Neural cell (in vitro differentiated cells): ENCODE measurements around the gene ISY1. TPM values are rescaled to one million over a fixed set of nuclear protein-coding genes. Genes with fewer than 3 reads are reported as not detected.

Experiments used
- H2AFZ ChIP-seq: fragments of 200-600, 300-800 bp; sonication (generic), shearing (Covaris generic); 2 replicates; pipeline ENCODE4 v1.6.0; 2014; ENCODE audit warnings: low read depth, mild to moderate bottlenecking, antibody characterized with exemption, low read length, moderate library complexity
- H3F3A ChIP-seq: fragments of 200-600 bp; shearing (Covaris generic); 2 replicates; pipeline ENCODE4 v1.6.1; 2016; ENCODE audit warnings: mild to moderate bottlenecking, moderate library complexity, mixed read lengths, antibody characterized with exemption, low read length; ENCODE audit not compliant: insufficient read depth, poor library complexity, severe bottlenecking
- H3K27ac ChIP-seq: fragments of 200-600, 300-800 bp; sonication (generic), shearing (Covaris generic); 2 replicates; pipeline ENCODE4 v1.5.1; 2014; ENCODE audit warnings: mild to moderate bottlenecking, low read length, moderate library complexity
- H3K27me3 ChIP-seq: fragments of 300-800, 200-600 bp; sonication (generic), shearing (Covaris generic); 2 replicates; pipeline ENCODE4 v1.6.0; 2014; ENCODE audit warnings: mild to moderate bottlenecking, low read depth, low read length, moderate library complexity; ENCODE audit not compliant: insufficient read depth
- H3K36me3 ChIP-seq: fragments of 300-800, 200-600 bp; sonication (generic), shearing (Covaris generic); 2 replicates; pipeline ENCODE4 v1.5.1; 2014; ENCODE audit warnings: mild to moderate bottlenecking, antibody characterized with exemption, low read length, moderate library complexity; ENCODE audit not compliant: insufficient read depth
- H3K4me2 ChIP-seq: fragments of 300-800, 200-600 bp; sonication (generic), shearing (Covaris generic); 2 replicates; pipeline ENCODE4 v1.6.0; 2014; ENCODE audit warnings: mild to moderate bottlenecking, low read length
- H3K4me3 ChIP-seq: fragments of 300-800, 200-600 bp; sonication (generic), shearing (Covaris generic); 2 replicates; pipeline ENCODE4 v1.5.1; 2014; ENCODE audit warnings: mild to moderate bottlenecking, low read length, moderate library complexity
- H3K79me2 ChIP-seq: fragments of 200-600 bp; shearing (Covaris generic); replicated peaks from 2 replicates; pipeline ENCODE4 v1.6.0; 2014; ENCODE audit warnings: mild to moderate bottlenecking, low read length, moderate library complexity; ENCODE audit not compliant: insufficient read depth
- H3K9ac ChIP-seq: fragments of 300-800, 200-600 bp; sonication (generic), shearing (Covaris generic); 2 replicates; pipeline ENCODE4 v1.6.1; 2016; ENCODE audit warnings: mild to moderate bottlenecking, low read length, mixed read lengths
- H3K9me2 ChIP-seq: fragments of 200-600 bp; shearing (Covaris generic); 2 replicates; pipeline ENCODE4 v1.6.1; 2016; ENCODE audit warnings: mild to moderate bottlenecking, low read length, mixed read lengths; ENCODE audit not compliant: insufficient read depth
- H3K9me3 ChIP-seq: fragments of 200-600, 300-800 bp; sonication (generic), shearing (Covaris generic); 2 replicates; pipeline ENCODE4 v1.6.1; 2016; ENCODE audit warnings: mild to moderate bottlenecking, mixed run types, low read length, moderate library complexity, mixed read lengths
- H4K20me1 ChIP-seq: fragments of 200-600 bp; shearing (Covaris generic); 2 replicates; pipeline ENCODE4 v1.6.1; 2016; ENCODE audit warnings: mild to moderate bottlenecking, mixed run types; ENCODE audit not compliant: insufficient read depth
- CTCF ChIP-seq: fragments of 450-650 bp; IDR thresholded peaks from 2 replicates; pipeline ENCODE4 v1.5.1; 2014; ENCODE audit warnings: antibody characterized with exemption, mild to moderate bottlenecking, moderate library complexity; ENCODE audit not compliant: poor library complexity, severe bottlenecking
- EP300 ChIP-seq: fragments of 450-650 bp; conservative IDR thresholded peaks from 2 replicates; pipeline ENCODE4 v1.6.1; 2014; ENCODE audit warnings: antibody characterized with exemption, mild to moderate bottlenecking, moderate library complexity; ENCODE audit not compliant: poor library complexity, severe bottlenecking
- EZH2 ChIP-seq: fragments of 200-600, 300-800 bp; shearing (Covaris generic), sonication (generic); IDR thresholded peaks from 2 replicates; pipeline ENCODE4 v1.6.1; 2014; ENCODE audit warnings: antibody characterized with exemption, low read length, borderline replicate concordance, mild to moderate bottlenecking; ENCODE audit not compliant: insufficient read depth, poor library complexity, severe bottlenecking
- MXI1 ChIP-seq: fragments of 450-650 bp; conservative IDR thresholded peaks from 2 replicates; pipeline ENCODE4 v1.6.1; 2014; ENCODE audit warnings: antibody characterized with exemption, mild to moderate bottlenecking; ENCODE audit not compliant: poor library complexity, severe bottlenecking
- POLR2AphosphoS5 ChIP-seq: IDR thresholded peaks from 2 replicates; pipeline ENCODE4 v1.6.1; 2012
- RAD21 ChIP-seq: fragments of 450-650 bp; conservative IDR thresholded peaks from 2 replicates; pipeline ENCODE4 v1.6.1; 2014; ENCODE audit warnings: antibody characterized with exemption, mild to moderate bottlenecking, moderate library complexity
- REST ChIP-seq: IDR thresholded peaks from 2 replicates; pipeline ENCODE4 v1.6.1; 2012; ENCODE audit warnings: borderline replicate concordance
- SMC3 ChIP-seq: fragments of 450-650 bp; conservative IDR thresholded peaks from 2 replicates; pipeline ENCODE4 v1.6.1; 2014; ENCODE audit warnings: antibody characterized with exemption, mild to moderate bottlenecking, moderate library complexity; ENCODE audit not compliant: poor library complexity
- TAF1 ChIP-seq: IDR thresholded peaks from 2 replicates; pipeline ENCODE4 v1.6.1; 2012; ENCODE audit warnings: low read depth
- polyA minus RNA-seq: library from RNA; depleted of rRNA, polyadenylated mRNA; stranded (reverse); fragments of >200 nt; gene quantifications from 2 replicates; pipeline ENCODE4 v1.2.3, GENCODE V29; 2014
- polyA plus RNA-seq: library from polyadenylated mRNA; depleted of rRNA; stranded (reverse); fragments of >200 nt; gene quantifications from 2 replicates; pipeline ENCODE4 v1.2.3, GENCODE V29; 2014

Gene ISY1
- 23.3 and 24.9 TPM in 2 replicates for polyA plus RNA-seq
- 17.0 and 17.5 TPM in 2 replicates for polyA minus RNA-seq

- H3F3A ChIP-seq: peaks cover 8% of the 10 kb centered on the region
- TF ChIP-seq CTCF: peak; percentile 86
- TF ChIP-seq EZH2: no peak
- peak; percentile 60 for TF ChIP-seq SMC3
- TF ChIP-seq REST: peak; percentile 49
- TF ChIP-seq RAD21: peak; percentile 46
- TF ChIP-seq MXI1: peak; percentile 94
- TF ChIP-seq POLR2AphosphoS5: peak; percentile 93
- peak; percentile 71 for TF ChIP-seq EP300
- TF ChIP-seq TAF1: peak; percentile 68
- H3K36me3 ChIP-seq: no peaks in the 10 kb centered on the region
- H3K27me3 ChIP-seq: no peaks in the 10 kb centered on the region
- H3K9me2 ChIP-seq: no peaks in the 10 kb centered on the region
- peak within 1 kb of the TSS; percentile 99 for H2AFZ ChIP-seq
- peaks cover 20% of the 10 kb centered on the region for H3K79me2 ChIP-seq
- peak within 1 kb of the TSS; percentile 72 for H3K4me3 ChIP-seq
- H3K9ac ChIP-seq: peak within 1 kb of the TSS; percentile 92
- no peaks in the 10 kb centered on the region for H4K20me1 ChIP-seq
- peak within 1 kb of the TSS; percentile 100 for H3K27ac ChIP-seq
- no peaks in the 10 kb centered on the region for H3K9me3 ChIP-seq
- peak within 1 kb of the TSS; percentile 92 for H3K4me2 ChIP-seq
Measured at GRCh38 chr3:129160891-129161859, at the start of gene ISY1. Gene ISY1 (minus strand): TSS chr3:129161063. CDS start chr3:129160975, 88 bp downstream.

GRCh38 chr3:129207479-129207878 is 46.6 kb upstream of the ISY1 start:
- no peaks in the 10 kb centered on the region for H4K20me1 ChIP-seq
- no peak overlapping the region for H3K27ac ChIP-seq
- no peaks in the 10 kb centered on the region for H3F3A ChIP-seq
- no peaks in the 10 kb centered on the region for H3K36me3 ChIP-seq
- TF ChIP-seq RAD21 (no peak), POLR2AphosphoS5 (no peak)
- no peaks in the 10 kb centered on the region for H3K9me3 ChIP-seq
- H3K4me3 ChIP-seq: no peak overlapping the region
- no peak overlapping the region for H3K4me2 ChIP-seq
- no peak overlapping the region for H3K9ac ChIP-seq
- no peaks in the 10 kb centered on the region for H3K79me2 ChIP-seq
- no peak overlapping the region for H2AFZ ChIP-seq
- H3K27me3 ChIP-seq: no peaks in the 10 kb centered on the region
- no peaks in the 10 kb centered on the region for H3K9me2 ChIP-seq
